ENCODE results near the gene CLDN22. TPM values are rescaled to one million over a fixed set of nuclear protein-coding genes. Genes with fewer than 3 reads are reported as not detected.

The CLDN22 gene
- total and polyA plus RNA-seq, 2 of the 8 experiments (the other 6 are each of a cell fraction or from before 2014, with no cell fraction given), result not detected

GRCh38 chr4:183321079-183321478 is 1.0 kb upstream of the CLDN22 start:
- POLR2A ChIA-PET (ENCODE audit: partially characterized antibody), result no interaction called here

More at GRCh38 chr4:183321079-183321478, 1.0 kb upstream of the CLDN22 start:
- H3K9me3 ChIP-seq (ENCODE audit: insufficient read depth in 2 of 2, low read depth in 1 of 2, low read length in 1 of 2), result no peaks in the 10 kb centered on the region
- no peak overlapping the region for H2AK5ac ChIP-seq (ENCODE audit: low read depth, low read length)
- H3K4me1 ChIP-seq (replicated peaks in 1 of 4; ENCODE audit: control insufficient read depth in 3 of 4, insufficient read depth in 4 of 4, low read length in 3 of 4), result no peaks in the 10 kb centered on the region
- H3K27me3 ChIP-seq (replicated peaks in 1 of 4; ENCODE audit: control insufficient read depth in 3 of 4, extremely low read depth in 1 of 4, insufficient read depth in 3 of 4, low read length in 3 of 4), result no peaks in the 10 kb centered on the region
- H4K20me1 ChIP-seq (replicated peaks in 1 of 2; ENCODE audit: control insufficient read depth in 1 of 2, insufficient read depth in 2 of 2, low read length in 2 of 2), result no peaks in the 10 kb centered on the region
- H3K9ac ChIP-seq (replicated peaks in 1 of 4; ENCODE audit: extremely low read depth in 1 of 4, low read depth in 3 of 4, low read length in 3 of 4), result no peak overlapping the region
- H2BK120ac ChIP-seq (replicated peaks; ENCODE audit: low read depth, low read length), result no peak overlapping the region
- no peak for TF ChIP-seq TCF12 (IDR thresholded peaks at IDR 0.05; ENCODE audit: low read depth, low read length)
- TF ChIP-seq NANOG (IDR thresholded peaks at IDR 0.05; ENCODE audit: insufficient read depth, low read depth, low read length, poor library complexity, severe bottlenecking), result no peak
- no peak for TF ChIP-seq FOSL1 (IDR thresholded peaks at IDR 0.05; ENCODE audit: insufficient read depth, low read depth, low read length)
- no peak for TF ChIP-seq E2F6 (IDR thresholded peaks at IDR 0.05)
- no peak for TF ChIP-seq KDM4A (IDR thresholded peaks at IDR 0.05; ENCODE audit: low read depth, low read length, severe bottlenecking)
- no peak for TF ChIP-seq TAF1 (IDR thresholded peaks at IDR 0.05; ENCODE audit: low read depth, low read length)
- TF ChIP-seq RBBP5 (IDR thresholded peaks at IDR 0.05; ENCODE audit: borderline replicate concordance, low read depth, low read length), result no peak
- no peak for TF ChIP-seq KDM1A (IDR thresholded peaks at IDR 0.05; ENCODE audit: borderline replicate concordance, low read length)
- TF ChIP-seq CHD2 (IDR thresholded peaks at IDR 0.05; ENCODE audit: low read length), result no peak
- no peak for TF ChIP-seq SRF (IDR thresholded peaks at IDR 0.05; ENCODE audit: low read depth, low read length)
- no peak for TF ChIP-seq GABPA (IDR thresholded peaks at IDR 0.05; ENCODE audit: borderline replicate concordance, insufficient read depth, low read length)
- no peak overlapping the region for H4K91ac ChIP-seq (replicated peaks; ENCODE audit: insufficient read length, low read length)
- H3K79me2 ChIP-seq (ENCODE audit: control insufficient read depth in 1 of 2, insufficient read depth in 2 of 2, low read length in 2 of 2), result no peaks in the 10 kb centered on the region
- no peak overlapping the region for H2BK12ac ChIP-seq (ENCODE audit: low read depth, low read length)
- H2BK5ac ChIP-seq (ENCODE audit: low read depth, low read length), result no peak overlapping the region
- H3K27ac ChIP-seq (ENCODE audit: low read depth, low read length), result no peak overlapping the region
- no peak overlapping the region for H3K56ac ChIP-seq (replicated peaks; ENCODE audit: insufficient read length, low read depth, low read length)
- H3K18ac ChIP-seq (ENCODE audit: extremely low read depth, low read length), result no peak overlapping the region
- no peak overlapping the region for H2BK15ac ChIP-seq (ENCODE audit: low read length)
- no peak for FAIRE-seq
- no peak overlapping the region for H3K4me3 ChIP-seq (ENCODE audit: extremely low read depth in 1 of 4, insufficient read depth in 2 of 4, low read depth in 3 of 4, low read length in 4 of 4)
- 87% methylated on average over 2 of the region's 2 CpGs; no CpG with 5 or more reads in 1 of the 2 experiments for WGBS, 2 experiments (ENCODE audit: extremely low coverage in 1 of 2, insufficient coverage in 1 of 2, insufficient read length in 1 of 2, insufficient replicate concordance in 2 of 2, low coverage in 1 of 2, low lambda C conversion rate in 2 of 2, missing lambda C conversion rate in 1 of 2)
- H3K14ac ChIP-seq (ENCODE audit: insufficient read length), result no peak overlapping the region
- no peak overlapping the region for H3K4ac ChIP-seq (replicated peaks; ENCODE audit: insufficient read length, low read depth, low read length)
- no peaks in the 10 kb centered on the region for H3K79me1 ChIP-seq (ENCODE audit: low read depth, low read length)
- H2AFZ ChIP-seq (ENCODE audit: low read length), result no peak overlapping the region
- no peak overlapping the region for H4K5ac ChIP-seq (ENCODE audit: insufficient read length, low read depth, low read length)
- DNase-seq (ENCODE audit: low read depth in 1 of 2, low spot score in 2 of 2), result no peak
- no peak overlapping the region for H2BK20ac ChIP-seq (ENCODE audit: low read length)
- H3K23ac ChIP-seq (ENCODE audit: insufficient read length), result no peak overlapping the region
- H3K23me2 ChIP-seq (ENCODE audit: low read depth, low read length), result no peaks in the 10 kb centered on the region
- peaks cover 0 to 14% (median 4%) of the 10 kb centered on the region in 4 experiments; a peak in 4 of 8 replicates for H3K36me3 ChIP-seq (ENCODE audit: control insufficient read depth in 2 of 4, insufficient read depth in 4 of 4, low read length in 3 of 4)
- CTCF ChIA-PET (ENCODE audit: partially characterized antibody), result no interaction called here
- no peak overlapping the region for H4K8ac ChIP-seq (ENCODE audit: extremely low read depth, insufficient read depth, low read length)
- H3K4me2 ChIP-seq (ENCODE audit: insufficient read depth in 1 of 2, low read depth in 2 of 2, low read length in 2 of 2), result no peak overlapping the region

Data from H1 (cell line).